ENCODE data around the gene MYOCD. TPM values are rescaled to one million over a fixed set of nuclear protein-coding genes. Genes with fewer than 3 reads are reported as not detected.
A peak's percentile ranks its signal among the peaks of the same experiment; 100 is the strongest.
"Not testable (repeated sequence)": the region's sequence is repeated elsewhere in the genome, so short reads cannot be mapped to it uniquely, and the experiment has no call there.

Gene MYOCD
- total RNA-seq, 1 donor from 2014 or later = under 0.01 TPM

DNA sequence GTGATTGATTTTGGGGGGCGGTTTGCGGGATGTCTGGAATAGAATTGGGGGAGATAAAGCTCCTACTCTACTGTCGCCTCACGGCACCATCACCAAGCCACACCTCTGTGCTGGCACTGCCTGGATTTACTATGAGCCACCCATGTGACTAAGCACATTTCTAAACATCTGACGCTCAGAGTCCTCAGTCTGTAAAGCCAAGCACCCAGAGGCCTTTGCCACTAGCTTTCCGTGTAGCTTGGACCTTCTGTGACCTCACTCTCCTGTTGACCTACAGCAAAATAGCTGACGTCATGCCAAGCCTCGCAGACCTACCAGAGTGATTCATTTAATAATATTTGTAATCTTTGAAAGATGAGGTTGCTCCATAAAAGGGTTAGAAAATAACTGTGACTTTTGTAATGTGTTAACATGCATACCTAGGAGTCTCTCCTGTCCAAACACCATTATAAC is 38.5 kb upstream of the MYOCD start:
- peak; percentile 85 for FAIRE-seq
- no peaks in the 10 kb centered on the region for H3K27me3 ChIP-seq (ENCODE audit: control insufficient read depth, insufficient read depth, low read length)
- peak; percentile 98 for DNase-seq (ENCODE audit: low read depth)
- TF ChIP-seq, protein P1, sequence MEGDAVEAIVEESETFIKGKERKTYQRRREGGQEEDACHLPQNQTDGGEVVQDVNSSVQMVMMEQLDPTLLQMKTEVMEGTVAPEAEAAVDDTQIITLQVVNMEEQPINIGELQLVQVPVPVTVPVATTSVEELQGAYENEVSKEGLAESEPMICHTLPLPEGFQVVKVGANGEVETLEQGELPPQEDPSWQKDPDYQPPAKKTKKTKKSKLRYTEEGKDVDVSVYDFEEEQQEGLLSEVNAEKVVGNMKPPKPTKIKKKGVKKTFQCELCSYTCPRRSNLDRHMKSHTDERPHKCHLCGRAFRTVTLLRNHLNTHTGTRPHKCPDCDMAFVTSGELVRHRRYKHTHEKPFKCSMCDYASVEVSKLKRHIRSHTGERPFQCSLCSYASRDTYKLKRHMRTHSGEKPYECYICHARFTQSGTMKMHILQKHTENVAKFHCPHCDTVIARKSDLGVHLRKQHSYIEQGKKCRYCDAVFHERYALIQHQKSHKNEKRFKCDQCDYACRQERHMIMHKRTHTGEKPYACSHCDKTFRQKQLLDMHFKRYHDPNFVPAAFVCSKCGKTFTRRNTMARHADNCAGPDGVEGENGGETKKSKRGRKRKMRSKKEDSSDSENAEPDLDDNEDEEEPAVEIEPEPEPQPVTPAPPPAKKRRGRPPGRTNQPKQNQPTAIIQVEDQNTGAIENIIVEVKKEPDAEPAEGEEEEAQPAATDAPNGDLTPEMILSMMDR (IDR thresholded peaks at IDR 0.05; ENCODE audit: insufficient read depth, low read length, severe bottlenecking) = no peak
- no peaks in the 10 kb centered on the region for H3K36me3 ChIP-seq (ENCODE audit: control insufficient read depth, insufficient read depth, low read length)
- H3K4me3 ChIP-seq (ENCODE audit: low read depth, low read length) = no peak overlapping the region

- H3K36me3 ChIP-seq (ENCODE audit: control insufficient read depth, insufficient read depth, low read length) = no peaks in the 10 kb centered on the region
- TF ChIP-seq, protein P1 (IDR thresholded peaks at IDR 0.05; ENCODE audit: insufficient read depth, low read length, severe bottlenecking) = no peak
- H3K4me3 ChIP-seq (ENCODE audit: low read depth, low read length) = no peak overlapping the region
- no peak for FAIRE-seq
- no peaks in the 10 kb centered on the region for H3K27me3 ChIP-seq (ENCODE audit: control insufficient read depth, insufficient read depth, low read length)
- peak; percentile 63 for DNase-seq (ENCODE audit: low read depth)
These were observed 37.8 kb upstream of the MYOCD start for GRCh38 chr17:12627781-12628451.

DNA sequence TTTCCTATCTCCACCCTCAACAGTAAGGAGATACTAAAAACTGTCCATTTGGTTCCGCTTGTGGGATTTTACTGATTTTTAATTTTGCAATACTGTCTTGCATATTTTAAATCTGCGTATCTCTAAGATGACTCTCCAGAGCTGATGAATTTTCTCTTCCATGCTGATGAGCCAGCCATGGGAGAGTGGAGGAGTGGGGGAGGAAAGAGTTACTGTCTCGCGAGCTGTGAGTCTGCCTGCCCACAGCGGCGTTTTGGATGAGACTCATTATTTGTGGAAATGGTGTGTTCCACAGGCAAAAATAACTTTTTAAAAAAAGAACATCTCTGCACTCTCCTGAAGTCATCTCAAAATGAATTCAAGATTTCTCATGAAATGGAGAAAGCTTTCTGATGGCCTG is 34.6 kb upstream of the MYOCD start:
- no peaks in the 10 kb centered on the region for H3K27me3 ChIP-seq (ENCODE audit: control insufficient read depth, insufficient read depth, low read length)
- H3K4me3 ChIP-seq (ENCODE audit: low read depth, low read length) = no peak overlapping the region
- TF ChIP-seq, protein P1 (IDR thresholded peaks at IDR 0.05; ENCODE audit: insufficient read depth, low read length, severe bottlenecking) = no peak
- no peak for FAIRE-seq
- H3K36me3 ChIP-seq (ENCODE audit: control insufficient read depth, insufficient read depth, low read length) = no peaks in the 10 kb centered on the region
- DNase-seq (ENCODE audit: low read depth) = no peak

GRCh38 chr17:12632785-12633184 is 32.9 kb upstream of the MYOCD start:
- Histone ChIP-seq H3K36me3 (ENCODE audit: control insufficient read depth, insufficient read depth, low read length) (no peaks in the 10 kb centered on the region), H3K4me3 (ENCODE audit: low read depth, low read length) (no peak overlapping the region), H3K27me3 (ENCODE audit: control insufficient read depth, insufficient read depth, low read length) (no peaks in the 10 kb centered on the region)
- no peak for DNase-seq (ENCODE audit: low read depth)
- TF ChIP-seq, protein P1 (IDR thresholded peaks at IDR 0.05; ENCODE audit: insufficient read depth, low read length, severe bottlenecking) = no peak
- FAIRE-seq = no peak

DNA sequence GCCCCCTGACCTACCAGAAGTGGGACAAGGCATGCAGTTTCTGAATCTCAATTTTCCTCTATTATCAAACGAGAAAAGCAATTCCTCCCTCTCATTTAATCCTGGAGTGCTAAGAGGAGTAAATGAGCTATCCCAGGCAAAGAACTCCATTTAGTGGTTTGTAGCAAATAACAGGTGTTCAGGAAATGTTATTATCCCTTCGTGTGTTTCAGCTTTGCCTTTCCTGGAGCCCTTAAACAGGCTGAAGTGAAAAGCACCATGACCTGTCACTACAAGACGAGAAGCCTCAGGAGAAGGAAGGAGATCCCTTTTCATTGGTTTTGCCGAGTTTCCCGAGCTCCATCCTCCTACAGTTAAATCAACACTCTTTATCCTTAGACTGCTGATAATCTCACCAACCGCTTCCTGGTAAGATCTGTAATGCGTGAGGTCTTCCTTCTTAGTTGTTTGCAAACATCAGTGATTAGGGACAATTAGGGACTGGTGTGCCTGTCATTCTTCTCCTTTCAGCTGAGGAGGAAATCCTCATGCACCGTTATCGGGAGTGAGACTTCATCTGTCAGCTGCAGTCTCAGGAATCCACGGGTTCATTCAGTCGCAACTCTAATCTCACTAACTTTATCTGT is 30.8 kb upstream of the MYOCD start:
- no peak overlapping the region for H3K4me3 ChIP-seq (ENCODE audit: low read depth, low read length)
- DNase-seq (ENCODE audit: low read depth) (no peak), FAIRE-seq (no peak)
- H3K36me3 ChIP-seq (ENCODE audit: control insufficient read depth, insufficient read depth, low read length) = no peaks in the 10 kb centered on the region
- TF ChIP-seq, protein P1 (IDR thresholded peaks at IDR 0.05; ENCODE audit: insufficient read depth, low read length, severe bottlenecking) = no peak
- H3K27me3 ChIP-seq (ENCODE audit: control insufficient read depth, insufficient read depth, low read length) = no peaks in the 10 kb centered on the region

GRCh38 chr17:12635996-12636395 is 29.7 kb upstream of the MYOCD start:
- H3K27me3 ChIP-seq (ENCODE audit: control insufficient read depth, insufficient read depth, low read length); DNase-seq (ENCODE audit: low read depth): not testable (repeated sequence)

More at GRCh38 chr17:12635996-12636395, 29.7 kb upstream of the MYOCD start:
- H3K4me3 ChIP-seq (ENCODE audit: low read depth, low read length); H3K36me3 ChIP-seq (ENCODE audit: control insufficient read depth, insufficient read depth, low read length); FAIRE-seq: not testable (repeated sequence)
